ENCODE measurements around the gene MAGOHB. TPM values are rescaled to one million over a fixed set of nuclear protein-coding genes. Genes with fewer than 3 reads are reported as not detected.
"Not testable (repeated sequence)": the region's sequence is repeated elsewhere in the genome, so short reads cannot be mapped to it uniquely, and the experiment has no call there.

Gene MAGOHB
- total RNA-seq, 4 donors from 2014 or later, result 6.0 to 27.8 (median 10.3) TPM

GRCh38 chr12:10614056-10614370, 604 bp upstream of the MAGOHB start:
- DNase-seq (ENCODE audit: low spot score in 2 of 2), result no peak
- Histone ChIP-seq H3K36me3 (peaks cover 12% of the 10 kb centered on the region), H3K4me3 (peak overlapping the region; percentile 68), H3K27ac (peak overlapping the region; percentile 91), H3K27me3 (no peaks in the 10 kb centered on the region), H3K4me1 (peaks cover 27% of the 10 kb centered on the region), H3K9me3 (no peaks in the 10 kb centered on the region)
- WGBS, result 12% methylated on average over 4 of the region's 4 CpGs
- TF ChIP-seq POLR2AphosphoS5 (IDR thresholded peaks at IDR 0.05) (no peak), CTCF (IDR thresholded peaks at IDR 0.05) (no peak), POLR2A (IDR thresholded peaks at IDR 0.05) (no peak), EP300 (IDR thresholded peaks at IDR 0.05) (no peak)

GRCh38 chr12:10612984-10613348, 443 bp downstream of the MAGOHB start:
- Histone ChIP-seq H3K4me3 (peak overlapping the region; percentile 68), H3K36me3 (peaks cover 17% of the 10 kb centered on the region), H3K27ac (peak overlapping the region; percentile 91), H3K27me3 (no peaks in the 10 kb centered on the region), H3K4me1 (peaks cover 27% of the 10 kb centered on the region), H3K9me3 (no peaks in the 10 kb centered on the region)
- WGBS, result 0% methylated on average over 6 of the region's 6 CpGs
- TF ChIP-seq CTCF (IDR thresholded peaks at IDR 0.05) (no peak), EP300 (IDR thresholded peaks at IDR 0.05) (no peak), POLR2A (IDR thresholded peaks at IDR 0.05) (no peak), POLR2AphosphoS5 (IDR thresholded peaks at IDR 0.05) (no peak)
- no peak for DNase-seq (ENCODE audit: low spot score in 2 of 2)

GRCh38 chr12:10612110-10612509, 1.3 kb downstream of the MAGOHB start:
- H3K4me3 ChIP-seq, result peak overlapping the region; percentile 68
- WGBS, result 59% methylated on average over 6 of the region's 6 CpGs

GRCh38 chr12:10611258-10611657, 2.2 kb downstream of the MAGOHB start:
- not testable (repeated sequence) for DNase-seq (ENCODE audit: low spot score in 2 of 2); H3K27me3 ChIP-seq; H3K9me3 ChIP-seq; H3K4me3 ChIP-seq; H3K27ac ChIP-seq
- 79% methylated on average over 4 of the region's 4 CpGs for WGBS
- Histone ChIP-seq H3K36me3 (peaks cover 28% of the 10 kb centered on the region), H3K4me1 (peaks cover 27% of the 10 kb centered on the region)

More at GRCh38 chr12:10612110-10612509, 1.3 kb downstream of the MAGOHB start:
- TF ChIP-seq POLR2AphosphoS5 (IDR thresholded peaks at IDR 0.05) (no peak), POLR2A (IDR thresholded peaks at IDR 0.05) (no peak), CTCF (IDR thresholded peaks at IDR 0.05) (no peak), EP300 (IDR thresholded peaks at IDR 0.05) (no peak)
- Histone ChIP-seq H3K9me3 (no peaks in the 10 kb centered on the region), H3K36me3 (peaks cover 23% of the 10 kb centered on the region), H3K27me3 (no peaks in the 10 kb centered on the region), H3K27ac (no peak overlapping the region), H3K4me1 (peaks cover 27% of the 10 kb centered on the region)
- DNase-seq (ENCODE audit: low spot score in 2 of 2), result no peak

GRCh38 chr12:10610188-10610587, 3.2 kb downstream of the MAGOHB start:
- 81% methylated on average over 3 of the region's 3 CpGs for WGBS
- no peak for TF ChIP-seq EP300 (IDR thresholded peaks at IDR 0.05)
- TF ChIP-seq POLR2AphosphoS5 (IDR thresholded peaks at IDR 0.05), result no peak
- TF ChIP-seq POLR2A (IDR thresholded peaks at IDR 0.05), result no peak
- no peak for TF ChIP-seq CTCF (IDR thresholded peaks at IDR 0.05)
- no peak for DNase-seq (ENCODE audit: low spot score in 2 of 2)
- Histone ChIP-seq H3K36me3 (peaks cover 28% of the 10 kb centered on the region), H3K9me3 (no peaks in the 10 kb centered on the region), H3K4me1 (peaks cover 27% of the 10 kb centered on the region), H3K27ac (no peak overlapping the region), H3K4me3 (no peak overlapping the region), H3K27me3 (no peaks in the 10 kb centered on the region)

- TF ChIP-seq EP300 (IDR thresholded peaks at IDR 0.05), result no peak
- TF ChIP-seq POLR2A (IDR thresholded peaks at IDR 0.05), result no peak
- TF ChIP-seq POLR2AphosphoS5 (IDR thresholded peaks at IDR 0.05), result no peak
- 84% methylated on average over 3 of the region's 3 CpGs for WGBS
- peaks cover 28% of the 10 kb centered on the region for H3K36me3 ChIP-seq
- H3K4me1 ChIP-seq, result peaks cover 21% of the 10 kb centered on the region
- DNase-seq (ENCODE audit: low spot score in 2 of 2), result no peak
- H3K4me3 ChIP-seq, result no peak overlapping the region
- no peak overlapping the region for H3K27ac ChIP-seq
- no peaks in the 10 kb centered on the region for H3K9me3 ChIP-seq
- no peaks in the 10 kb centered on the region for H3K27me3 ChIP-seq
These were observed 5.4 kb downstream of the MAGOHB start for GRCh38 chr12:10607885-10608458.
